ENCODE results near the gene ERV3-1.

GRCh38 chr7:64978497-64979203 lies 27.8 kb downstream of the ERV3-1 start:
- TF ChIP-seq POLR2A (IDR thresholded peaks at IDR 0.05; ENCODE audit: borderline replicate concordance, extremely low read depth, insufficient read depth, insufficient read length) (no peak), CTCF (IDR thresholded peaks at IDR 0.05 in 2 of 3, conservative IDR thresholded peaks at IDR 0.05 in 1 of 3; ENCODE audit: borderline replicate concordance in 1 of 3, insufficient read depth in 1 of 3, low read depth in 2 of 3, low read length in 2 of 3) (no peak), REST (IDR thresholded peaks at IDR 0.05; ENCODE audit: low read depth) (no peak), ZNF274 (IDR thresholded peaks at IDR 0.05; ENCODE audit: low read depth, low read length) (peak; percentile 80)

All from HCT116 (cell line).